Mammary epithelial cell (primary cell): ENCODE measurements around the gene CCR5AS.
"Not testable (repeated sequence)": the region's sequence is repeated elsewhere in the genome, so short reads cannot be mapped to it uniquely, and the experiment has no call there.

Experiments
- CTCF ChIP-seq, 2 donors: IDR thresholded peaks in 1 of 2; conservative IDR thresholded peaks in 1 of 2; 2 replicates each; pipeline ENCODE4 v1.5.1; 2011 to 2012; ENCODE audit warnings: inconsistent platforms in 2 of 2, low read length in 2 of 2, mild to moderate bottlenecking in 2 of 2, control low read depth in 1 of 2, low read depth in 1 of 2; ENCODE audit not compliant: insufficient read depth in 1 of 2; ENCODE audit errors: extremely low read depth in 1 of 2
- EZH2 ChIP-seq: IDR thresholded peaks from 2 replicates; pipeline ENCODE4 v1.6.1; 2012; ENCODE audit warnings: low read length, inconsistent platforms, borderline replicate concordance

GRCh38 chr3:46433118-46433517 is 26.3 kb upstream of the CCR5AS start:
- TF ChIP-seq CTCF (conservative IDR thresholded peaks at IDR 0.05 in 1 of 2, IDR thresholded peaks at IDR 0.05 in 1 of 2; ENCODE audit: extremely low read depth in 1 of 2, insufficient read depth in 1 of 2, low read depth in 1 of 2, low read length in 2 of 2); EZH2: not testable (repeated sequence)
